Neutrophil (primary cell): Measurements from ENCODE around the gene ASIP.
A peak's percentile ranks its signal among the peaks of the same experiment; 100 is the strongest.

ENCODE experiments used
- H3K27ac ChIP-seq: fragments of 200-600 bp; sonication (generic); 2 replicates; pipeline ENCODE4 v1.5.1; 2016; ENCODE audit warnings: mild to moderate bottlenecking, moderate library complexity
- H3K27me3 ChIP-seq: fragments of 200-600 bp; sonication (generic); 2 replicates; pipeline ENCODE4 v1.6.0; 2016; ENCODE audit warnings: mild to moderate bottlenecking
- H3K36me3 ChIP-seq: fragments of 200-600 bp; sonication (generic); 2 replicates; pipeline ENCODE4 v1.5.1; 2017
- H3K4me1 ChIP-seq, 2 experiments: fragments of 200-600 bp in 1 of 2; sonication (generic) in 1 of 2; 1 replicate in 1 of 2; 2 replicates in 1 of 2; pipeline versions ENCODE4 v1.5.1 to v1.6.1; 2013 to 2016; ENCODE audit warnings: low read depth in 1 of 2, low read length in 1 of 2, mild to moderate bottlenecking in 1 of 2, moderate library complexity in 1 of 2; ENCODE audit not compliant: control insufficient read depth in 1 of 2, insufficient read depth in 1 of 2
- H3K4me3 ChIP-seq, 2 experiments: fragments of 200-600 bp in 1 of 2; sonication (generic) in 1 of 2; 1 replicate in 1 of 2; 2 replicates in 1 of 2; pipeline ENCODE4 v1.5.1; 2013 to 2016; ENCODE audit warnings: low read depth in 1 of 2, low read length in 1 of 2, mild to moderate bottlenecking in 1 of 2, moderate library complexity in 1 of 2
- H3K9me3 ChIP-seq: fragments of 200-600 bp; sonication (generic); 2 replicates; pipeline ENCODE4 v1.5.1; 2016
- TF ChIP-seq, protein P1 (sequence below): fragments of 200-600 bp; sonication (generic); IDR thresholded peaks from 2 replicates; pipeline ENCODE4 v1.5.1; 2016; ENCODE audit warnings: antibody characterized with exemption

Gene ASIP

DNA sequence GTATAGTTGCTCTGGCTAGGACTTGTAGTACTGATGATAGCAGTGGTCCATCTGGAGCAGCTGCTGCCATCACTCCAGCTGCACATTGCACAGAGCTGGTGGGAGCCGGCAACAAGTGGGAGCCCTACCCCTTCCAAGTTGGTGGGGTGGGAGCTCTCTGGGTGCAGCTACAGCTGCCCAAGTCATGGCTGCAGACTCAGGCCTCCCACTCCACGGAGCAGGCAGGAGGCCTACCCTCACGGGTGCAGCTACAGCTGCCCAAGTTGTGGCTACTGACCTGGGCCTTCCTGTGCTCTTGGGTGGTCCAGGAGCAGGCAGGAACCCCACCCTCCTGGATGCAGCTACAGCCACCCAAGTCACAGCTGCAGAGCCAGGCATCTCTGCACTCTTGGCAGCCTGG is 32.1 kb upstream of the ASIP start:
- Histone ChIP-seq H3K9me3 (no peaks in the 10 kb centered on the region), H3K36me3 (no peaks in the 10 kb centered on the region), H3K4me3 (no peak overlapping the region), H3K27me3 (peaks cover 35% of the 10 kb centered on the region), H3K4me1 (no peaks in the 10 kb centered on the region), H3K27ac (no peak overlapping the region)
- TF ChIP-seq, protein P1, sequence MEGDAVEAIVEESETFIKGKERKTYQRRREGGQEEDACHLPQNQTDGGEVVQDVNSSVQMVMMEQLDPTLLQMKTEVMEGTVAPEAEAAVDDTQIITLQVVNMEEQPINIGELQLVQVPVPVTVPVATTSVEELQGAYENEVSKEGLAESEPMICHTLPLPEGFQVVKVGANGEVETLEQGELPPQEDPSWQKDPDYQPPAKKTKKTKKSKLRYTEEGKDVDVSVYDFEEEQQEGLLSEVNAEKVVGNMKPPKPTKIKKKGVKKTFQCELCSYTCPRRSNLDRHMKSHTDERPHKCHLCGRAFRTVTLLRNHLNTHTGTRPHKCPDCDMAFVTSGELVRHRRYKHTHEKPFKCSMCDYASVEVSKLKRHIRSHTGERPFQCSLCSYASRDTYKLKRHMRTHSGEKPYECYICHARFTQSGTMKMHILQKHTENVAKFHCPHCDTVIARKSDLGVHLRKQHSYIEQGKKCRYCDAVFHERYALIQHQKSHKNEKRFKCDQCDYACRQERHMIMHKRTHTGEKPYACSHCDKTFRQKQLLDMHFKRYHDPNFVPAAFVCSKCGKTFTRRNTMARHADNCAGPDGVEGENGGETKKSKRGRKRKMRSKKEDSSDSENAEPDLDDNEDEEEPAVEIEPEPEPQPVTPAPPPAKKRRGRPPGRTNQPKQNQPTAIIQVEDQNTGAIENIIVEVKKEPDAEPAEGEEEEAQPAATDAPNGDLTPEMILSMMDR = no peak

DNA sequence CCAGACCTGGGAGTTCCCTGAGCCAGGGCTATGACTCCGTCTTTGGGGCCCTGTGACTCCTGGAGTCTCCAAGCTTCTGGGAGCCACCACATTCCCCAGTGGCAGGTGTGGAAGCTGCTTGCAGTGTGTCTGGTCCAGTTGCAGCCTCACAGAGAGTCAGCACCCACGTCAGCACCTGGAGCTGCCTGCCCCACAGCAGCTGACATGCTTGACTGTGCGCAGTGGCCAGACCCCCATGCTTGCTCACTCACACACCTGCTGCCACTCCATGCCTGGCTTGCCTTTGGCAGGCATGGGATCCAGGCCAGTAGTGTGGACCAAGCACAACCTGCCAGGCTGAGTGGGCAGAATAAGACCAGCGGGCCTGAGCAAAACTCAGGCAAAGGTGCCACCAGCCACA is 31.0 kb upstream of the ASIP start:
- no peaks in the 10 kb centered on the region for H3K9me3 ChIP-seq
- H3K4me3 ChIP-seq = no peak overlapping the region
- TF ChIP-seq, protein P1 = no peak
- H3K36me3 ChIP-seq = no peaks in the 10 kb centered on the region
- H3K27me3 ChIP-seq = peaks cover 41% of the 10 kb centered on the region
- H3K27ac ChIP-seq = no peak overlapping the region
- no peaks in the 10 kb centered on the region for H3K4me1 ChIP-seq

DNA sequence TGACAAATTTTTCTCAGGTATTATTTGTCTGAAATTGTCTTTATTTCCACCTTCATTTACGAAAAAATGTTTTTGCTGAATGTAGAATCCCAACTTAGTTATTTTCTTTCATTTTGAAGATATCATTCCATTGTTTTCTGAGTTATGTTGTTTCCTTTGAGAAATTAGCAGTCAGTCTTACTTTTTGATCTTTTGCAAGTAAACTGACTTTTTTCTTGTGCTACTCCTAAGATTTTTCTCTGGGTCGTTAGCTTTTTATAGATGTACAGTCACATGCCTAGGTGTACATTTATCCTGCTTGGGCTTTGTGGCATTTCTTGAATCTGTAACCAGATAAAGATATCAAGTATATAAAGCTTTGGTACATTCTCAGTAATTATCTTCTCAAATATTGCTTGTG is 29.6 kb upstream of the ASIP start:
- H3K4me1 ChIP-seq = peaks cover 5 to 9% of the 10 kb centered on the region in 2 experiments
- no peak overlapping the region for H3K27ac ChIP-seq
- H3K27me3 ChIP-seq = peaks cover 48% of the 10 kb centered on the region
- H3K9me3 ChIP-seq = no peaks in the 10 kb centered on the region
- TF ChIP-seq, protein P1 = no peak
- H3K36me3 ChIP-seq = no peaks in the 10 kb centered on the region
- H3K4me3 ChIP-seq = no peak overlapping the region

DNA sequence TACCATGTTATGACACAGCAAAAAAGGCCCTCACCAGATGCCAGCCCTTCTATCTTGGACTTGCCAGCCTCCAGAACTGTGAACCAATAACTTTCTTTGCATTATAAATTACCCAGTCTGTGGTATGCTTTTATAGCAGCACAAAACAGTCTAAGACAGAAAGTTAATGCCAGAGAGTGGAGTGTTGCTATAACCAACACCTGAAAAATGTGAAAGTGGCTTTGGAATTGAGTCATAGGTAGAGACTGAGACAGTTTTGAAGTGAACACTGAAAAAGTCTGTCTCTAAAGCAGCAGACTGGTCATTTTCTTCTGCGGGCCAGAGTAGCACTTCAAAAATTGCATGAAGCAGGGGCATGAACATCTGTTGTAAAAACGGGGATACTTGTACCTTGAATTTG is 28.0 kb upstream of the ASIP start:
- TF ChIP-seq, protein P1 = no peak
- no peaks in the 10 kb centered on the region for H3K36me3 ChIP-seq
- peaks cover 55% of the 10 kb centered on the region for H3K27me3 ChIP-seq
- H3K9me3 ChIP-seq = no peaks in the 10 kb centered on the region
- peaks cover 5 to 9% of the 10 kb centered on the region in 2 experiments for H3K4me1 ChIP-seq
- H3K4me3 ChIP-seq = no peak overlapping the region
- no peak overlapping the region for H3K27ac ChIP-seq

DNA sequence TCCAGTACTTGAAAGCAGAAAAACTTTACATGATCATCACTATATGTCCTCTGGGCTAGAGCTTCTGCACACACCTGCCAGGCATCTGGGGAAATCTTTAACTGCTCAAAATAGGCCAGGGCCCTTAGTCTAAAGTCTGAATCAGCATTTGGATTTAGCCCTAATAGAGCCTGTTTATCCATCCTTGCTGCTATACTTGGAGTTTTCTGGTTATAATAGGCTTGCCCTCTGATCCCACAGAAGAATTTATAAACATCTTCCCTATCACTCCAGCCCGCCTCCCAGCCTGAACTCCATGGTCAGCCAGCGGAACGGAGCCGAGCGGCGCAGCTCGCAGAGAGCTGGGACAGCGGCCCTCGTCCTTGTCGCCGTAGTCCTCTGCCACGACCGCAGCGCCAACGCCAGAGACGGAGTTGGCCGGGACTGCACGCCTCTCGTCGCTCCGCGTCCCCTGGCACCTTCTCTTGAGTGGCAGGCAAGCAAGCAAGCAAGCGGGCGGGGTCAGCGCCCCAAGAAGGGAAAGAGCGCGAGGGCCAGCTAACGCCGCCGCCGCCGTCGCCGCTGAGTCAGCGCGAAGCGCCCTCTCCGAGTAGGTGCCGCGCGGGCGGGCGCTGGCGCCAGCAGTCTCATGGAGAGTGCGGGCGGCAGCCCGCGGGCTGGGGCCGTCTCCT is 25.4 kb upstream of the ASIP start:
- TF ChIP-seq, protein P1 = no peak
- peaks cover 5 to 9% of the 10 kb centered on the region in 2 experiments for H3K4me1 ChIP-seq
- no peak overlapping the region for H3K27ac ChIP-seq
- no peaks in the 10 kb centered on the region for H3K36me3 ChIP-seq
- no peaks in the 10 kb centered on the region for H3K9me3 ChIP-seq
- H3K4me3 ChIP-seq = peak overlapping the region in 1 of 2 experiments; percentile 50
- H3K27me3 ChIP-seq = peaks cover 80% of the 10 kb centered on the region
